K562 (cell line): ENCODE results near the gene RNF144A. TPM values are rescaled to one million over a fixed set of nuclear protein-coding genes. Genes with fewer than 3 reads are reported as not detected.

Source experiments
- CREB3L1 ChIP-seq: fragments of 450-650 bp; IDR thresholded peaks from 2 replicates; pipeline ENCODE4 v1.6.1; 2014; ENCODE audit warnings: low read depth, mild to moderate bottlenecking, moderate library complexity, borderline replicate concordance
- FIP1L1 ChIP-seq: fragments of 200-400 bp; formaldehyde crosslinking; IDR thresholded peaks from 2 replicates; pipeline ENCODE4 v1.6.1; 2018; ENCODE audit warnings: mild to moderate bottlenecking, low read depth, low read length; ENCODE audit not compliant: poor library complexity, severe bottlenecking
- FOS ChIP-seq: IDR thresholded peaks from 3 replicates; pipeline ENCODE4 v1.6.1; 2011; ENCODE audit not compliant: insufficient read length; ENCODE audit errors: extremely low read depth
- LARP7 ChIP-seq: fragments of 450-650 bp; IDR thresholded peaks from 2 replicates; pipeline ENCODE4 v1.6.1; 2016
- MCM3 ChIP-seq: fragments of 450-650 bp; IDR thresholded peaks from 2 replicates; pipeline ENCODE4 v1.6.1; 2016
- MLX ChIP-seq, 2 experiments: fragments of 450-650 bp in 1 of 2; sonication (generic) in 1 of 2; formaldehyde crosslinking; conservative IDR thresholded peaks; 2 replicates each; pipeline versions ENCODE4 v1.4.0 to v1.8.1; 2020 to 2022; ENCODE audit warnings: mild to moderate bottlenecking in 1 of 2, missing genetic modification reagents in 1 of 2
- PHB ChIP-seq: fragments of 250-450 bp; sonication (Bioruptor Pico); IDR thresholded peaks from 2 replicates; pipeline ENCODE4 v1.5.0; 2021
- PHF20 ChIP-seq: fragments of 450-650 bp; IDR thresholded peaks from 2 replicates; pipeline ENCODE4 v1.6.1; 2018; ENCODE audit not compliant: partially characterized antibody
- STAT6 ChIP-seq: sonication (generic); formaldehyde crosslinking; IDR thresholded peaks from 2 replicates; pipeline ENCODE4 v1.8.1; 2023; ENCODE audit warnings: mild to moderate bottlenecking, missing genetic modification reagents
- TCF3 ChIP-seq: sonication (generic); formaldehyde crosslinking; IDR thresholded peaks from 2 replicates; pipeline ENCODE4 v1.4.0; 2020; ENCODE audit warnings: mild to moderate bottlenecking, missing genetic modification reagents
- THRB ChIP-seq: fragments of 450-650 bp; formaldehyde crosslinking; conservative IDR thresholded peaks from 2 replicates; pipeline ENCODE4 v1.4.0; 2022; ENCODE audit warnings: mild to moderate bottlenecking, missing genetic modification characterization
- ZMIZ1 ChIP-seq, 2 experiments: fragments of 150-350 bp in 1 of 2; IDR thresholded peaks; 2 replicates each; pipeline ENCODE4 v1.6.1; 2012 to 2016; ENCODE audit warnings: low read depth in 2 of 2, low read length in 2 of 2, mild to moderate bottlenecking in 1 of 2, moderate library complexity in 1 of 2
- ZNF311 ChIP-seq: fragments of 250-450 bp; sonication (Bioruptor Pico); IDR thresholded peaks from 2 replicates; pipeline ENCODE4 v1.4.0; 2020; ENCODE audit warnings: mild to moderate bottlenecking, moderate library complexity
- ZNF512 ChIP-seq: IDR thresholded peaks from 2 replicates; pipeline ENCODE4 v1.6.1; 2016; ENCODE audit warnings: missing genetic modification characterization, missing compliant biosample characterization
- ZNF561 ChIP-seq: fragments of 450-650 bp; formaldehyde crosslinking; conservative IDR thresholded peaks from 2 replicates; pipeline ENCODE4 v1.4.0; 2020; ENCODE audit warnings: mild to moderate bottlenecking, moderate library complexity
- polyA plus RNA-seq, 8 experiments: library from polyadenylated mRNA; depleted of rRNA in 4 of 8; stranded (reverse) in 5 of 8; unstranded in 3 of 8; fragments of >200 nt; fragmentation: Nextera tagmentation in 2 of 8; fragmentation: Illumina TruSeq in 1 of 8; extraction: Ambion mirVana in 2 of 8; extraction: Trizol in 1 of 8; gene quantifications; 2 replicates each; pipeline versions ENCODE4 v1.2.1 to v1.2.3, GENCODE V29; 2011 to 2014; ENCODE audit warnings: inconsistent platforms in 1 of 8, missing spikeins in 1 of 8
- total RNA-seq, 7 experiments: library from RNA; depleted of rRNA in 6 of 7; stranded (reverse); fragments of >200 nt in 6 of 7; fragmentation: Illumina TruSeq in 2 of 7; extraction: Trizol in 2 of 7; gene quantifications; 2 replicates each; pipeline versions ENCODE4 v1.2.1 to v1.2.3, GENCODE V29; 2011 to 2021; ENCODE audit warnings: low replicate concordance in 1 of 7

Gene RNF144A
- total and polyA plus RNA-seq, 9 of the 15 experiments (the other 6 are each of a cell fraction or from before 2014, with no cell fraction given), result 0.96 to 11.3 (median 6.2) TPM

GRCh38 chr2:6909431-6910385, 7.5 kb upstream of the RNF144A start (continued):
- TF ChIP-seq STAT6 (CRISPR knock-in tag), result no peak
- no peak for TF ChIP-seq PHB (CRISPR knock-in tag)
- no peak for TF ChIP-seq FIP1L1
- no peak for TF ChIP-seq LARP7
- peak; percentile 95 for TF ChIP-seq TCF3 (CRISPR knock-in tag)
- no peak; the same call in 1 of the 2 replicates for TF ChIP-seq THRB (CRISPR knock-in tag)
- TF ChIP-seq ZNF311 (CRISPR knock-in tag), result no peak
- TF ChIP-seq ZMIZ1 (IDR thresholded peaks at IDR 0.05; ENCODE audit: low read depth in 2 of 2, low read length in 2 of 2), result peak in 1 of 2 experiments; percentile 54; a peak in 1 of 4 replicates
- no peak for TF ChIP-seq MCM3
- no peak for TF ChIP-seq MLX (CRISPR knock-in tag; conservative IDR thresholded peaks at IDR 0.05)
- no peak for TF ChIP-seq CREB3L1
- TF ChIP-seq PHF20, result no peak
- TF ChIP-seq FOS, result no peak
- no peak for TF ChIP-seq ZNF561
- no peak for TF ChIP-seq ZNF512 (tag)
